Measurements from ENCODE around the gene SHROOM3. TPM values are rescaled to one million over a fixed set of nuclear protein-coding genes. Genes with fewer than 3 reads are reported as not detected.
A peak's percentile ranks its signal among the peaks of the same experiment; 100 is the strongest.

Gene SHROOM3
- total RNA-seq, 1 donor from 2014 or later = 54.9 TPM

GRCh38 chr4:76600447-76600846 is 165.4 kb downstream of the SHROOM3 start:
- Mint-ChIP-seq H3K9me3 (ENCODE audit: low read depth) (no peaks in the 10 kb centered on the region), H3K27ac (no peak overlapping the region), H3K4me3 (ENCODE audit: low read depth) (no peak overlapping the region), H3K4me1 (ENCODE audit: low read depth) (peaks cover 35% of the 10 kb centered on the region), H3K27me3 (no peaks in the 10 kb centered on the region), H3K36me3 (ENCODE audit: insufficient read depth) (no peaks in the 10 kb centered on the region)
- no peak for TF ChIP-seq CTCF (IDR thresholded peaks at IDR 0.05; ENCODE audit: unreplicated experiment)
- no peak for DNase-seq (ENCODE audit: low spot score, unreplicated experiment)

GRCh38 chr4:76601791-76602190 is 166.8 kb downstream of the SHROOM3 start:
- Mint-ChIP-seq H3K27ac (peak overlapping the region; percentile 67), H3K4me3 (ENCODE audit: low read depth) (no peak overlapping the region), H3K36me3 (ENCODE audit: insufficient read depth) (no peaks in the 10 kb centered on the region), H3K27me3 (no peaks in the 10 kb centered on the region), H3K9me3 (ENCODE audit: low read depth) (no peaks in the 10 kb centered on the region), H3K4me1 (ENCODE audit: low read depth) (peaks cover 31% of the 10 kb centered on the region)
- no peak for DNase-seq (ENCODE audit: low spot score, unreplicated experiment)
- no peak for TF ChIP-seq CTCF (IDR thresholded peaks at IDR 0.05; ENCODE audit: unreplicated experiment)

- H3K4me1 Mint-ChIP-seq (ENCODE audit: low read depth) = peaks cover 35% of the 10 kb centered on the region
Measured at GRCh38 chr4:76605099-76605563, 170.1 kb downstream of the SHROOM3 start.

GRCh38 chr4:76606645-76607265 is 171.7 kb downstream of the SHROOM3 start:
- no peak for TF ChIP-seq CTCF (IDR thresholded peaks at IDR 0.05; ENCODE audit: unreplicated experiment)
- H3K9me3 Mint-ChIP-seq (ENCODE audit: low read depth) = no peaks in the 10 kb centered on the region
- no peaks in the 10 kb centered on the region for H3K36me3 Mint-ChIP-seq (ENCODE audit: insufficient read depth)
- H3K4me1 Mint-ChIP-seq (ENCODE audit: low read depth) = peaks cover 42% of the 10 kb centered on the region
- no peaks in the 10 kb centered on the region for H3K27me3 Mint-ChIP-seq
- H3K4me3 Mint-ChIP-seq (ENCODE audit: low read depth) = no peak overlapping the region
- no peak overlapping the region for H3K27ac Mint-ChIP-seq
- DNase-seq (ENCODE audit: low spot score, unreplicated experiment) = no peak

More at GRCh38 chr4:76605099-76605563, 170.1 kb downstream of the SHROOM3 start:
- Mint-ChIP-seq H3K9me3 (ENCODE audit: low read depth) (no peaks in the 10 kb centered on the region), H3K4me3 (ENCODE audit: low read depth) (no peak overlapping the region), H3K36me3 (ENCODE audit: insufficient read depth) (no peaks in the 10 kb centered on the region), H3K27ac (no peak overlapping the region), H3K27me3 (no peaks in the 10 kb centered on the region)
- no peak for TF ChIP-seq CTCF (IDR thresholded peaks at IDR 0.05; ENCODE audit: unreplicated experiment)
- DNase-seq (ENCODE audit: low spot score, unreplicated experiment) = no peak

- TF ChIP-seq CTCF (IDR thresholded peaks at IDR 0.05; ENCODE audit: unreplicated experiment) = no peak
- Mint-ChIP-seq H3K36me3 (ENCODE audit: insufficient read depth) (no peaks in the 10 kb centered on the region), H3K27ac (no peak overlapping the region), H3K9me3 (ENCODE audit: low read depth) (no peaks in the 10 kb centered on the region), H3K4me3 (ENCODE audit: low read depth) (no peak overlapping the region), H3K27me3 (no peaks in the 10 kb centered on the region), H3K4me1 (ENCODE audit: low read depth) (peaks cover 45% of the 10 kb centered on the region)
- no peak for DNase-seq (ENCODE audit: low spot score, unreplicated experiment)
Measured at GRCh38 chr4:76607266-76607799, 172.3 kb downstream of the SHROOM3 start.

Data from progenitor cell of endocrine pancreas (in vitro differentiated cells).